Stimulated activated CD8-positive, alpha-beta memory T cell treated with anti-CD3 and anti-CD28 coated beads, Interleukin-12 subunit alpha, Interleukin-12 subunit beta, amount 100 ng/mL, for 24 hours (primary cell): ENCODE results near the gene PLA1A.

Experiments used
- DNase-seq: peaks from one replicate; pipeline ENCODE4 v3.0.0-alpha.2; 2020; ENCODE audit errors: extremely low read depth

Gene PLA1A

DNA sequence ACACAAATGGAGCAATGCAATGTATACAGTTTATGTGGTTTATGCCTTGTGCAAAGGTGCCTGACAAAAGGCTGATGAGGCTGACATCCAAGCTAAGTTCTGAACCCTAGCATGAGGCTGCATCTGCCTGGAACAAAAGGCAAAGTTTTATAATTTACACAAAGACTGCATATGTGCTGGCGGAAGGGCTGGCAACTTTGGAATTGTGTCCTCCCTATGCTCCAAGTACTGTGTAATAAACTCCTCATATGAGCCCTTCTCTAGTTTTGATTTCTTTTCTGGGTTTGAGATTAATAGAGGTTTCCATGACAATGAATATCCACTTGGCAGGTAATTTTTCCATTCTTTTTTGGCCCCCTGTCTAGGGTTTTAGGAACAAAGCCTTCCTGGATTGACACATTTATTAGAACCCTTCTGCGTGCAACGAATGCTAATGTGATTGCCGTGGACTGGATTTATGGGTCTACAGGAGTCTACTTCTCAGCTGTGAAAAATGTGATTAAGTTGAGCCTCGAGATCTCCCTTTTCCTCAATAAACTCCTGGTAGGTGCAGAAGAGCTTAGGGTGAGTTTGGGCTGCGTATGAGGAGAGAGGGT, 10.8 kb downstream of the PLA1A start:
- no peak for DNase-seq

DNA sequence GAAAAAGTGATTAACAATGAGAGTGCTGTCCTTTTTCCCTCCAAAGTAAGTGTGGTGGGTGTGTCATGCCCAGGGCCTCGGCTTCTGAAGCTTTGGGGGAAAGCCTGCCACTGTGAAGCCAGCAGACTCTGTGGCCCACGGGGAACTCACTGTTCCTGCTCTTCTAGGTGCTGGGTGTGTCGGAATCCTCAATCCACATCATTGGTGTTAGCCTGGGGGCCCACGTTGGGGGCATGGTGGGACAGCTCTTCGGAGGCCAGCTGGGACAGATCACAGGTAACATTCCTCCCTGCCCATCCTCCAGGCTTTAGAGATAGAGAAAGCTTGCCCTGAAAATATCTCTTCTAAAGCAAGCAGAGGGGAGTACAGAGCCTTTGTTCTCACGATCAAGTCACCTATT, 11.6 kb downstream of the PLA1A start:
- DNase-seq, result no peak

DNA sequence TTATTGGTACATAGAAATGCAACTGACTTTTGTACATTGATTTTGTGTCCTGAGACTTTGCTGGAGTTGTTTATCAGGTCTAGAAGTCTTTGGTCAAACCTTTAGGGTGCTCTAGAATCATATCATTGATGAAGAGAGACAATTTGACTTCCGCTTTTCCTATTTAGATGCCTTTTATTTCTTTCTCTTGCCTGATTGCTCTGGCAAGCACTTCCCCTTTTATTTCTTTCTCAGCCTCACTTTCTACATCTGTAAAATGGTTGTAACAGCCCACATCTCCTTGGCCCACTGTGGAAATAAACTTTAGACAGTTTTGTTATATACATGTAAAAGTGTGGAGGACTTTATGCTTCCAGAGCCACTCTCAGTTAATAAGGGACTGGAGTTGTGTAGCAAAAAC, 14.0 kb downstream of the PLA1A start:
- no peak for DNase-seq

DNA sequence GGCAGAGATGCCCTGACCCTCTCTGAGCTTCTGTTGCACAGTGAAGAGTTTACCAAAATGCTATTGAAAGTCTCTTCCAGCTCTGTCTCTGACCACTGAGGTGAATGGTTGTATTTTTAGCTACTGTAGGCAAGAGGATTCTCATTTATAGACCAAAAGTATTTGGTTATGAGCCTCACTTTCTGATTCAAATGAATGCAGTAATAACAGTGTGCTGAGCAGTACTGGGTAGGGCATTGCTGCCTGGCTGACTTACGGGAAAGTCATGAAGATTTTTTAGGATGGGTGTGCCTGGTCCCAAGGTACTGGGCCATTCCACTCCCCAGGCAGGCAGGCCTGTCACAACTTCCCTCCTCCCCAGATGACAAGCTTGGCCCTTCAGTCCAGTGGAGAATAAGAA, 15.5 kb downstream of the PLA1A start:
- DNase-seq, result no peak

DNA sequence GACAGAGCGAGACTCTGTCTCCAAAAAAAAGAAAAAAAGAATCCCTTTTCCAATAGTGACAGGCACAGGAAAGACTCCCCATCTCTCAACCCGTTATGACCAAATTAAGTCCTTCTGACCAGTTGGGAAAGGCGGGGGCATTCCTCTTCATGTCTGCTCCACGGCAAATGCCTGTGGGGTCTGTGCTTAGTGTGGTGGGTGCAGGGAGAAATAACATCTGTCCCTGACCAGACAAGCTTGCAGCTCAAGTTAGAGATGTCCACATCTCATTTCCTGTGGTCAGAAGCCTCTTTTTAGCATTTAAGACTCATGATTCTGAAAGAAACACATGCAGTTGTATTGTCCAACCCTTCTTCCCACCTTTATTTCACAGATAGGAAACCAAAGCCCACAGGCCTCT, 16.2 kb downstream of the PLA1A start:
- DNase-seq, result no peak

DNA sequence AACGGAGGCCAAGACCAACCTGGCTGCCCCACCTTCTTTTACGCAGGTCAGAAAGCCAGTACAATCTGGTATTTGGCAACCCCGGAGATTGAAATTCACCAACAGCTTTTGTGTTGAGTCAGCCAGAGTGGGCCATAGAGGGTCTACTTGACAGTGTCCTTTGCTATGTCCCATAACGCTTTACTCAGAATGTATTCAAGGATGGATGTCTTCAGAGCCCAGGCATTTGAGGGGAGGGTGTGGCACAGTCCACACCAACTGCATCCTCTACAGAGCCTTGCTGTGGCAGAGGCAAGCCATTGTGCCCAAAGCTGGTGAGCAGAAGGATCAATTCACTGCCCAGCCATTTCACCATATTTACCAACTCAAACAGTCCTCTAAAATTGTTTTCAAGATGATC, 18.4 kb downstream of the PLA1A start:
- DNase-seq, result no peak

DNA sequence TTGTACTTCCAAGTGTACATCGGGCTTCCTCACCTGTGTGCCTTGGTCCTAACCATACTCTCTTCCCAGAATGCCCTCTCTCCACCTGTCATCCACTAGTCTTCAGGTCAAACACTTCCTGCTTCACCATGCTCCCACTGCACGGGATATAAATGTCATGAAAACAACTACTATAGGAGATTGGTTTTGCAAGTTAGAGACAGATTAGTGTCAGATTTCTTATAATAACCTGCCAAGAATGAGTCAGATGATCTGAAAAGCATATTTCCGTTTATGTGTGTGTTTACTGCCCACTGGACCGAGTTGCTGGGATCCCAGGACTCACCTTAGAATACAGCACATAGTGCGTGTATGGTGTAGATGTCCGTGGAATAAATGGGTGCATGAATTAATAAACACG, 21.4 kb downstream of the PLA1A start:
- DNase-seq, result no peak

DNA sequence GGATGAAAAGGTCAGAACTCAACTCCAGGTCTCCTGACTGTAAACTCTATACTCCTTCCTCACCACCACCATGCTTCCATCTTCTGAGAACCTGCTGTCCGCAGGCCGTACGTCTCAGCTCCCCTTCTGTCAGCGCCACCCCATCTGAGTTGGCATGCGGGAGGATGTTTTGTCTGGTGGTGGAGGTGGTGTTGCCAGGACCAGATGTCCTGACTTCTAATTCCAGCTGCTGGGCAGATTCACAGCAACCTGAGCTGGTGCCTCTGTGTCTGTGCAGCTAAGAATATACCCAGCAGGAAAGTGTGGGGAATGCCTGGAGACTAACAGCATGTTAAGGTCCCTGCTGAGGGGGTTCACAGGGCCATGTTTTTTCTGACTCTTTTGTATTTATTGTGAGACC, 23.2 kb downstream of the PLA1A start:
- DNase-seq, result no peak

DNA sequence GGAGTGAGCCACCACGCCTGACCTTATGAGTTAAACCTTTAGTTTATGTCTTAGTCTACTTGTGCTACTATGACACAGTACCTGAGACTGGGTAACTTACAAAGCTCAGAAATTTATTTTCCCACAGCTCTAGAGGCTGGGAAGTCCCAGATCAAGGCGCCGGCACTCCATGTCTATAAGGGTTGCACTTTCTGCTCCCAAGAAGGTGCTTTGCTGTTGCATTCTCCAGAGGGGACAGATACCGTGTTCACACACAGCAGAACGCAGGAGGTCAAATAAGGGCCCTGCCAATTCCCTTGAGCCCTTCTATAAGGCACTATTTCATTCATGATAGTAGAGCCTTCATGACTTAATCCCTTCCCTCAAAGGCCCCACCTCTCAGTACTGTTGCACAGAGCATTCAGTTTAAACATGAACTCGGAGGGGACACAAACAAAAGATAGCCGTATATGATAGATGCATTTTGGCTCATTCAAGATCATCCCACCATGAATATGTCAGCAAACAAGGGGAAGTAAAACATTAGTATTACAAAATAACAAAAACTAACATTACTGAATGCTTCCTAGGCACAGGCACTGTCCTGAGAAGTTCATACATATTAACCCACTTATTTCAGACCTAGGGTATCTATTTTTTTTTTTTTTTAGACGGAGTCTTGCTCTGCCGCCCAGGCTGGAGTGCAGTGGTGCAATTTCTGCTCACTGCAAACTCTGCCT, 26.5 kb downstream of the PLA1A start:
- DNase-seq, result no peak

DNA sequence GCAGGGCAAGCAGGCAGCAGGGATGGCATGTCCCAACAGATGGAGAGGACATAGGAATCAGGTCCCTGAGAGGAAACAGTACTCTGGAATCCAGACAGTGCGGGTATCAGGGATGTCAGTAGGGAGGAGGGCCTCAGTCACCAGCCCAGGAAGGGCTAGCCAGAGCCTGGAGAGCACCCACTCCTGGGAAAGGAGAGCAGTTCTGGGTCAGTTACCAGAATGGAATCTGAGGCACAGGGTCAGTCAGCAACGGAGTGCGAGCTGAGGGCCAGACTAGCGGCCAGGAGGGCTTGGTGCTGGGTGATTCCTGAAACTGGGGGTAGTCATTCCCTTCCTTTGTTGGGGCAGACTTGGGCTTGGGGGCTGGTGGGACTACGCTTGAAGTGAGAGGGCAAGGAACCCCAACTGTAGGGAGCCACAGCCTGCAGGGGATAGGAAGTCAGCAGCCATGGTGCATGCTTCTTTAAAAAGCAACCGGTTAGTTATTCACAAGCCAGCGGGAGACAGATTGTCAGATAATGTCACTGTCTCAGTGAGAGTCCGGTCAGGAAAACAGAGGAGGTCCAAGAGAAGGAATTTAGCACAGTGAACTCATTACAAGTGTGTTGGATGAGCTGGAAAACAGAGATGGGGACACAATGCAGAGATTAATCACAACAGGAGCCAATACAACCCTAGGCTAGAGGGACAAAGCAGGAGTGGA, 27.9 kb downstream of the PLA1A start:
- DNase-seq, result no peak

DNA sequence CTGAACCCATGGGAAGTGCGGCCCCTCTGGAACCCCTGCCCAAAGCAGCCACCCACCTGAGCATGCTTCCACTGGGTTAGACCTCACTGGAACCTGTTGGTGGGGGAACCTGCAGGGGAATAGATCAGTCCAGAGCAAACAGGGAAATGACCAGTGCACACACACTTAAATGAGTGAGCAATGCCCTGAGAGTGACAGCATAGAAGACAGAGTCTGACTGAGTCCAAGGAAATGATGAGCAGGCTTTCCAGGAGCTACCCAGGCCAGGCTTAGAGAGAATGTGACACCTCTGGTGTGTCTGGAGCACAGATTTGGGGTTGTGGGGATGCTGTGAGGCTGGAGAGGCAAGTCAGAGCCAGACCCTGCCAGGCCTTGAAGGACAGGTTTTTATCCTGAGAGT, 28.5 kb downstream of the PLA1A start:
- no peak for DNase-seq

DNA sequence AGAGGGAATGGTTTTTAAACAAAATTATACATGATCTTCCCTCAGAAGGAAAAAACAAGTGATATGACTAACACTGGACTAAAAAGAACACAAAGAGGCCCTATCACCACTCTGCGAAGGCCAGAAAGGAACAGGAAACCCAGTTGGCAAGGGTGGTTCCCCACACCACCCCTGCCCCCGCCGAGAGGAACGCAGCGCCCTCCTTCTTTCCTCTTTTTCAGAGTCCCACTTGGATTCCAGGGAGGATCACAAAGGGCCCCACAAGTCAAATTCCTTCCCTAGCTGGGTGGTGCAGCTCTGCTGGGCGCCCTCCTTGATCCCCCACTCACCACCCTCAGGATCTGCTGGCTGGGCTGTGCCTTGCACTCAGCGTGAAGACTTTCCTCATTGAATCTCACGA, 29.8 kb downstream of the PLA1A start:
- no peak for DNase-seq

DNA sequence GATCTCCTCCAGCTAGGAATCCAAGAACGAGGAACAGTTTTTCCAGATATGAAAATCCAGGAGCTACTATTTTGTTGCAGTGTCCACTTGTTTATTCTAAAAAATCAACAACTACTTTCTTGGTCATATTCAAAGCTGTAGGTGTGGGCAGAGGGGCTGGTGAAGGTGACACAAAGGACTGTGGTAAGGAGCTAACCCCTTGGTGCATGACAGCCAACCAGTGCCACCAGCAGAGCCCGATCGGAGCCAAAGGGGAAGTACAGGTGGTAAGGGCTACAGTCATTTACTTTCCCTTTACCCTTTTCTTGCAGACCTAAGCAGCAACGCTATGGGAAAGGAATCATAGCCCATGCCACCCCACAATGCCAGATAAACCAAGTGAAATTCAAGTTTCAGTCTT, 30.7 kb downstream of the PLA1A start:
- no peak for DNase-seq

DNA sequence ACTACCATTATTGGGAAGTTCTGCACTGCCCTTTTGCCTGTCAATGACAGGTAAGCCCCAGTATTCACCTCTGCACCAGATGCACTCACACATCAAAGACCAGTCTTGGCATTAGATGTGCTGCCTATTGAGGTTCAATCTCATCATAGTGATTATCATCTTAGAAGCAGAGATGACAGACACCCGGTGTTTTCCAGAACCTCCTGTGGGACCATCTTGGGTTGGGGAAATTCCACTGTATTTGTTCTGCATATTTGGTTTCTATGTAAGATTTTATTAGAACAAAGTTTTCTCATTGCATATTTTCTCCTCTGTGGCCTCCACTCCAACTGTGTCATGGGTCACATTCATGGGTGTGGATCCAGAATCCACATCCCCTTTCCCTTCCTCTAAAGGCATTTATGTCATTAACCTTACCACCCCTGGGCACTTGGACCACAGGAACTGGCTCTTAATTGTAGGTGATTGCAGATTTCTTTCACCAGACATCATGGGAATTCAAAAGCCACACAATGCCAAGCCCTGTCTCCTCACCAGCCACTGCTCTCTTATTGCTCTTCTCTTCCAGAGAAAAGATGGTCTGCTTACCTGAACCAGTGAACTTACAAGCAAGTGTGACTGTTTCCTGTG, 31.2 kb downstream of the PLA1A start:
- no peak for DNase-seq

DNA sequence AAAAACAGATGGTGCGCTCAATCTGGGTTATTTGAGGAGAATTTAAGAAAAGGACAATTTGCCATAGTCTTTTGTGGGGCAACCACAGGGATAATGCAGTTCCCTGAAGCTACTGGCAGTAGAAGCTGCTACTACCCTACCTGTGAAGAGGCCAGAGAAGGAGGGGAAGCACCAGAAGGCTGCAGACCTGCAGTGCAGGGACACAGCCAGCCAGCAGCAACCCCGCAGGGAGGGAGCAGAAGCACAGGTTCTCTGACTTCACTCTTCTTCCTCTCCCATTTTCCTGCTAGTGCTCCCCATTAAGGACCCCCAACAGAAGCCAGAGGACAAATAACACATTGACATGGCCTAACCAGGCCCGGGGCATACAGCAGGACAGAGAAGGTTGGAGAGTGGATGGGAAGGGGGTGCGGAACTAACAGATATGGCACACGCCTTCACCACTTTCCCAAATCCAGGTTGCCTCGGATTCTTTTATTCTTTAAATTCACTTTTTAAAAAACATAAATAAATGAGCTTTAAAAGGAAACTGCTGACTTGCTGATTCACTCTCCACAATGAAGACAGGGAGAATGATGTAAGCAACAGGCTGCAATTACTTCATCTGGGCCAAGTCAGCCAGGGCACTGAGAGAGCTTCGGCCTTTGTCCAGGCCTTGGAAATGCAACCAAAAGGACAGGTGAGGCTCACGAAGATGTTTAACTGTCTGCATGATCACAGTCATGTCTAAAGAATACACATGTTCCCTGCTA, 32.6 kb downstream of the PLA1A start:
- no peak for DNase-seq

DNA sequence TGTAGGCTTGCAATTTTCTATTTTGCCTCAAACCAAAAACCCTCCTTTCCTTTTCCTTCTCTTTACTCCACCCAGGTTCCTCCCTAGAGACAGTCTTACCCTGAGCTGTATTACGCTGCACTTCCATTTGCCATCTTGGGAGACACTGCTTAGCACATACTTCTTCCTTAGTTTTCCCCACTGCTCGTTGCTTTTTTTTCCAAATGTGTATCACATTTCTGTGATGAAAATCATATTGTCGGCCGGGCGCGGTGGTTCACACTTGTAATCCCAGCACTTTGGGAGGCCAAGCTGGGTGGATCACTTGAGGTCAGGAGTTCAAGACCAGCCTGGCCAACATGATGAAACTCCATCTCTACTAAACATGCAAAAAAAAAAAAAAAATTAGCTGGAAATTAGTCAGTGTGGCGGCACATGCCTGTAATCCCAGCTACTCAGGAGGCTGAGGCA, 33.2 kb downstream of the PLA1A start:
- DNase-seq, result no peak

DNA sequence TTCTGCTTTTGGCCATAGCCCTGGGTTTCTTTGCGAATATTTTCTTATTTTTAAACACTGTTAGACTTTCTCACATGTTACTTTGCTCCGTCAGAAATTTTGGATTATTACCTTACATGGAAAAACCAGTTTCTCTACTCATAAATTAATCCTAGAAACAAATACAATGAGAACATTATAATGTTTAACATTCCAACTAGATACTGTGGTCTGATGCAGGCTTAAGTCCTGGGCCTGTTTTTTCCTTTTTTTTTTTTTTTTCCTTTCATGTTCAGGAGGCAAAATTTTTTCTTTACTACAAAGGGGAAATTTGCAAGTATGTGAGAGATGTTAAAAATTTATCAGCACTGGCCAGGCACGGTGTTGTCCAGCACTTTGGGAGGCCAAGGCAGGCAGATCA, 33.8 kb downstream of the PLA1A start:
- no peak for DNase-seq

DNA sequence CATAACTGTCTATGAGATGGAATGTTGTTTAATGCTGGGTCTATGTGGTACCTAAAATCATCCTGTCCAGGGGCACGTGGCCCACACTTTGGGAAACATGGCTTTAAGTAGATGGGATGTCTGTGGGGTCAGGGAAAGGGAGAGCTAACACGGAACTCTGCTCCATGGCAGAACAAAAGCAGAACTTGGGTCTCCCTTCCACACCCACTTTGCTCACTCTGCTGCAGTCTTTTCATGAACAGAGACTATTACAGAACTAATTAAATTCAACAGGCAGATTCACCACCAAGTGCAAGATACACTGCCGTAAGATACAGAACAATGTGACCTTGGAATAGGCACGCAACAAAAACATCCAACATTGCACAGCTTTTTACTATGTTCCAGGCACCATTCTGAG, 34.5 kb downstream of the PLA1A start:
- DNase-seq, result no peak

DNA sequence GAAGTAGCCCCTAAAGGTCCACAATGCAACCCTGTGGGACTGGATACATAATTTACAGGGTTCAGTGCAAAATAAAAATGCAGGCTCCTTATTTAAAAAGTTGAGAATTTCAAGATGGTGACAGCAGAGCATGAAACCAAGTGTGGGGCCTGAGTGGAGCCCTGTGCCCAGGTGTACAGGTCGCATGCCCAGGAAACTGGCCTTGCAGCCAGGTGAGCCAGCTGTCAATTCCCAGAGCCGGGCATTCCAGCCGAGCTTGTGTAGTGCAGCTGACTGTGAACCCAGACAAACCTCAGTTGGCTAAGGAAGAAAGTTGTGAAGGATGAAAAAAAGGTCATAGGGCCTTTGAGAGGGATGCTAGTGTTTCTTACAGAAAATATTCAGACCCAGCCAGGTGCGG, 35.1 kb downstream of the PLA1A start:
- DNase-seq, result no peak

DNA sequence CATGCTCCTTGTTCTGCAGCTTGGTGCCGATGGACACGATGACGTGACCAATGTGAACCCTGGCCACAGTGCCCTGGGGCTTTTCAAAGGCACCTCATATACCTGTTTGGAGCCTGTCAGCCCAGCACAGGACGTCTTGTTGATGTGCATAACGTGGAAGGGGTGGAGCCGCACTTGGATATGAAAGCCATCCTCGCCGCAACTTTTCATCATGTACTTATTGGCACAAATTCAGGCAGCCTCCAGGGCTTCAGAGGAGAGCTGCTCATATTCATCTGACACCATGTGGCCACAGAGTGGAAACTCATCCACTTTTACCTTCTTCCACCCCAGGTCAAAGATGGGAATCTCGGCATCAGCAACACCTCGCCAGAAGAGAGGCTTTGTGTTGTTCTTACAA, 38.0 kb downstream of the PLA1A start:
- no peak for DNase-seq

DNA sequence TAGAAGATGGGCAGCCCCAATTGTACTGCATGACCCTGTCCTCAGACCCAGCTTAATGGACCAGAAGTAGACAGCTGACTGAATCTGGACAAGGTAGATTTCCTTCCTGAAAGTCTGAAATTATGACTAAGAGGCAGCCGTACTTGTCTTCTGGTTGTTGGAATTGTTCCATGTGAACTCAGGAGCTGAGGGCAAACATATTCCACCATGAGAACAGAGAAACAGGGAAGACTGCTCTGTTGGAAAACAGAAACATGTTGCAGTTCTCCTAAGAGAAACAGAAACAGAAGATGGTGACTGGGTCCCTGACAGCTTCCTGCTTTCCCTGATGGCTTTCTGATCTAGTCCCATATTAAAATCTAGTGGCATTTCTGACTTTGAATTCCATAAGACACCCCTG, 38.6 kb downstream of the PLA1A start:
- no peak for DNase-seq
